PFSK-1 (cell line): ENCODE data around the gene BARHL2.

ENCODE experiments used
- FOXP2 ChIP-seq: optimal IDR thresholded peaks from 2 replicates; pipeline ENCODE3; 2011; ENCODE audit warnings: borderline replicate concordance, control low read depth, inconsistent platforms; ENCODE audit not compliant: insufficient read depth; ENCODE audit errors: extremely low read length, extremely low read depth
- POLR2AphosphoS5 ChIP-seq: IDR thresholded peaks from 2 replicates; pipeline ENCODE4 v1.6.1; 2012; ENCODE audit warnings: low read depth, mild to moderate bottlenecking, control low read depth, low read length, moderate library complexity
- SIN3A ChIP-seq: IDR thresholded peaks from 2 replicates; pipeline ENCODE4 v1.6.1; 2012; ENCODE audit warnings: mild to moderate bottlenecking, low read length, moderate library complexity, borderline replicate concordance; ENCODE audit not compliant: insufficient read depth
- TAF1 ChIP-seq: IDR thresholded peaks from 2 replicates; pipeline ENCODE4 v1.6.1; 2012; ENCODE audit warnings: low read length, control low read depth, borderline replicate concordance; ENCODE audit not compliant: insufficient read depth
- TF ChIP-seq, protein P1 (sequence below), 2 experiments: IDR thresholded peaks; 2 replicates each; pipeline versions ENCODE4 v1.6.1 to v1.8.0; 2011 to 2012; ENCODE audit warnings: low read depth in 2 of 2, low read length in 2 of 2, control low read depth in 1 of 2, inconsistent platforms in 1 of 2, mild to moderate bottlenecking in 1 of 2, moderate library complexity in 1 of 2; ENCODE audit not compliant: insufficient read depth in 1 of 2

DNA sequence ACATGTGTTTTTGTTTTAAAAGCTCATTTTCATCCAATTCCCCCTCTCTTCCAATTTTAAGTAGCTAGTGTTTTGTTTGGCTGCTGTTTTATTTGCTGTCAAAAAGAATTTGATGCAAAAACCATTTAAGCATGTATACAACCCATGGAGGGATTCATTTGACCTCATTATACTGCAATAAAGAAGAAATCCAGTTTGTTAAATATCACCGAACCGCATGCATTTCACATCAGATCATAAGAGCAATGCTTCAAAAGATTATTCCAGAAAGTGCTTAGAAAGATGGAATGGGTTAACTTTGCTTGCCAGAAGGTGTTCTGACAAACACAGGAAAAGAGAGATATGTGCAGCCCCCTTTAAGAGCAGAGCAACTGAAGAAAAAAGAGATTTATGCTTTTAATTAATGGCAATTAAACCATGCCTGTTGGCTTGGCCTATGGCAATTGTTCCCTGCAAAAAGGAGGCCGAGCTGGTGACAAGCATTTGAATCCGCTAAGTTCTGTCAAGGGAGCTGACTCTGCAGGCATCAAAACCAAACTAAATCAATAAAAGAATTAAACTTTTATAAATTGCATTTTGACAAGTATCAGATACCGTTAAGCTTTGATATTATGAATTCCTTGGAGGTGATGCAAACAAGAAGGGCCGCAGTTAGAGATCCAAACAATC is 14.4 kb upstream of the BARHL2 start:
- TF ChIP-seq POLR2AphosphoS5: no peak
- TF ChIP-seq TAF1: no peak
- TF ChIP-seq, protein P1, sequence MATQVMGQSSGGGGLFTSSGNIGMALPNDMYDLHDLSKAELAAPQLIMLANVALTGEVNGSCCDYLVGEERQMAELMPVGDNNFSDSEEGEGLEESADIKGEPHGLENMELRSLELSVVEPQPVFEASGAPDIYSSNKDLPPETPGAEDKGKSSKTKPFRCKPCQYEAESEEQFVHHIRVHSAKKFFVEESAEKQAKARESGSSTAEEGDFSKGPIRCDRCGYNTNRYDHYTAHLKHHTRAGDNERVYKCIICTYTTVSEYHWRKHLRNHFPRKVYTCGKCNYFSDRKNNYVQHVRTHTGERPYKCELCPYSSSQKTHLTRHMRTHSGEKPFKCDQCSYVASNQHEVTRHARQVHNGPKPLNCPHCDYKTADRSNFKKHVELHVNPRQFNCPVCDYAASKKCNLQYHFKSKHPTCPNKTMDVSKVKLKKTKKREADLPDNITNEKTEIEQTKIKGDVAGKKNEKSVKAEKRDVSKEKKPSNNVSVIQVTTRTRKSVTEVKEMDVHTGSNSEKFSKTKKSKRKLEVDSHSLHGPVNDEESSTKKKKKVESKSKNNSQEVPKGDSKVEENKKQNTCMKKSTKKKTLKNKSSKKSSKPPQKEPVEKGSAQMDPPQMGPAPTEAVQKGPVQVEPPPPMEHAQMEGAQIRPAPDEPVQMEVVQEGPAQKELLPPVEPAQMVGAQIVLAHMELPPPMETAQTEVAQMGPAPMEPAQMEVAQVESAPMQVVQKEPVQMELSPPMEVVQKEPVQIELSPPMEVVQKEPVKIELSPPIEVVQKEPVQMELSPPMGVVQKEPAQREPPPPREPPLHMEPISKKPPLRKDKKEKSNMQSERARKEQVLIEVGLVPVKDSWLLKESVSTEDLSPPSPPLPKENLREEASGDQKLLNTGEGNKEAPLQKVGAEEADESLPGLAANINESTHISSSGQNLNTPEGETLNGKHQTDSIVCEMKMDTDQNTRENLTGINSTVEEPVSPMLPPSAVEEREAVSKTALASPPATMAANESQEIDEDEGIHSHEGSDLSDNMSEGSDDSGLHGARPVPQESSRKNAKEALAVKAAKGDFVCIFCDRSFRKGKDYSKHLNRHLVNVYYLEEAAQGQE (IDR thresholded peaks at IDR 0.05; ENCODE audit: insufficient read depth in 1 of 2, low read depth in 2 of 2, low read length in 2 of 2): no peak
- no peak for TF ChIP-seq SIN3A
- no peak for TF ChIP-seq FOXP2
